Esophagus mucosa (tissue), 1 donor: ENCODE measurements around the gene KRTAP10-1. TPM values are rescaled to one million over a fixed set of nuclear protein-coding genes. Genes with fewer than 3 reads are reported as not detected.
"Not testable (repeated sequence)": the region's sequence is repeated elsewhere in the genome, so short reads cannot be mapped to it uniquely, and the experiment has no call there.

ENCODE experiments used
- ATAC-seq: fragments of 200-7000 bp; cut with Tn5 transposase; one replicate; pipeline ENCODE4 v1.9.1; 2020
- total RNA-seq: library from RNA; stranded (reverse); gene quantifications from one replicate; pipeline ENCODE4 v1.2.4, GENCODE V29; 2023
- donor health status: DM: yes; HTN: yes; CAD: no.

KRTAP10-1 gene
- total RNA-seq, 1 donor from 2014 or later: not detected

DNA sequence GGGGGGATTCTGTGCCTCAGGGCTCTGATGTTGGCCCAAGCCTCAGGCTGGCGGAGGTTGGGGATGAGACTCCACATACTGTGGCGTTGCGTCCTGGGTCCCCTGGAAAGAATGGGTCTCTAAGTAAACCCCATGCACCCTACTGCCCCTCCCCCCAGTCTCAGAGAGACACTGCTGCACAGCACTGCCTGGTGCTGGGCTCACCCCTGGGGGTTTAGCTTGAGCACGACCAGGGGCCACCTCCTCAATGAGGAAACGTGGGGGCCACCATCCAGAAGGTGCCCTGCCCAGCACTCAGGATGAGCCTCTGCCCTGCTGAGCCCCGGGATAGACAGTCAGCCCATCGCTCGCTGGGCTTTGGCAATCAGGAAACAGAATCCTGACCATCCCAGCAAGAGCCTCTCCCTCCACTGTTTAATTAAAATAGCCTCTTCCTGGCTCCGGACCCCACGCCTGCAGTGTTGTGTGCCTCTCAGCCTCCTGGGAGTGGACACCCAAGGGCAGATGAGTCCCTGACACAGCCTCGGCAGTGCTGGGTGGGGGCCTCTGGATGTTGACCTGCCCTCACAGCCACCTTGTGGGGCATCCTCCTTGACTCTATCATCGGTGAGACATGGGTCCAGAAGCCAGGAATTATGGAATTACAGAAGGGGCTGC, 30.0 kb upstream of the KRTAP10-1 start:
- no peak for ATAC-seq

DNA sequence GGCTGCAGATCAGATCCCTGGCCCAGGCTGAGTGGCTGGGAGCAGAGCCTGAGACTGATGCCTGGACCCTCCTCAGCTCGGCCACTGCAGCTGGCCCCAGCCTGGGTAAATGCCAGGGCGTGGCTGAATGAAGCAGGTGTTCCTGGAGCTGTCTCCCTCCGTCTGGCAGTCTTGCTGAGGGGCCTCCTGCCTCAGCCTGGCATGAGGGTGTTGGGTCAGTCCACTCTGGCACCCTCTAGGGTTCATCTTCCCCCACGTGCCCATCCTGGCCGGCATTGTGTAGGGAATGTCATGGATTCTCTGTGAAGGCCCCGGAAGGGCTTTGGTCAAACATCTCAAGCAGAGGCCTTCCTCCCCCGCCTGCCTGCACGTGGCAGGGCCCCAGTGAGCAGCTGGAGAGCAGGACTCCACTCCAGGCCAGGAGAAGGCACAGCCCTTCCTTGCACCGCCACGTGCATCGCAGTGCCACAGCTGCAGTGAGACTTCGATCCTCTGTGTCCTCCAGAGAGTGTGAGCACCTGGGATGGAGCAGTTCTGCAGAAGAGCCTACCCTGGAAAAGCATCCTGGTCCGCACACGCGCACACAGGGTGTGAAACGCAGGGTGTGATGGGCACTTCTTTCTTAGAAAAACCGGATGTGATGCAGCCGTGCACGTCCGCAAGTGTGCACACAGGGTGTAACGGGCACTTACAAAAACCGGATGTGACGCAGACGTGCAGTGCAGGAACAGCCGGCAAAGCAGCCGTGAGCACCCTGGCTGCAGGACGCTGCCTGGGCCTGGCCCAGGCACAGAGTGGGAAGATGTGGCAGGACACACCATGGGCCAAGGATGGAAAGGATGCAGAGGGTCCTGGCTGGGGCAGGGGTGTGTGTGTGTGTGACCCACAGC, 28.9 kb upstream of the KRTAP10-1 start:
- ATAC-seq: peak; percentile 38

- no peak for ATAC-seq
Measured at GRCh38 chr21:44568261-44568660, 28.3 kb upstream of the KRTAP10-1 start.

- ATAC-seq: no peak
Measured at GRCh38 chr21:44567481-44568171, 27.6 kb upstream of the KRTAP10-1 start.

DNA sequence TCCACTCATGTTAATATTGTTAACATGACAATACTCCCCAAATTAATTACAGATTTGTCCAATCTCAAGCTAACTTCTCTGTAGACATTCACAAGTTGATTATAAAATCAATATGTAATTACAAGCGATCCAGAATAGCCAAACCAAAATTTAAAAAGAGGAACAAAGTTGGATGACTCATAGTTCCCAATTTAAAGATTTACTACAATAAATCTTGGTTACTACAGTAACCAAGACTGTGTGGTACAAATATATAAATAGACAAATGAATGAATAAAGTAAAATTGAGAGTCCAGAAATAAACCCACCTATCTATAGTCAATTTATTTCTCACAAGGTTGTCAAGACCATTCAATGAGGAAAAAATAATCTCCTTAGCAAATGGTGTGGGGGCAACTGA, 26.4 kb upstream of the KRTAP10-1 start:
- ATAC-seq: no peak

DNA sequence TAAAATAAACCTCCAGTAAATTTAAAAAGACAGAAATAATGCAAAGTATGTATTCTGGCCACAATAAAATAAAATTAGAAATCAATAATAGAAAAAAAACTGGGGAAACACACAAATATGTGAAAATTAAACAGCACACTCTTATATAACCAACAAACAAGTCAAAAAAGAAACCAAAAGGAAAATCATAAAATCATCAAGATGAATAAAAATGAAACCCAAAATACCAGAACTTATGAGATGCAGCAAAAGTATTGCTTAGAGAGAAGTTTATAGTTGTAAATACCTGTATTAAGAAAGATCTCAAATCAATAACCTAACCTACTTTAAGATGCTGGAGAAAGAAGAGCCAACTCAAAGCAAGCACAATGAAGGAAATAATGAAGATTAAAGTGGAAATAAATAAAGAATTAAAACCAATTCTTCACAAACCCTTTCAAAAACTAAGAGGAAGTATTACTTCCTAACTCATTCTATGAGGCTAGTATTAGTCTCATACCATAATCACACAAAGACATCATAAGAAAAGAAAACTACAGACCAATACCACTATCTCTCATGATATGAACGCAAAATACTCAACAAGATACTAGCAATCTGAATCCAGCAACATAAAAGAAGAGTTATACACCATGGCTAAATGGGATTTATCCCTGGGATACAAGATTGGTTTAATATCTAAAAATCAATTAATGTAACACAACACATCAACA, 25.0 kb upstream of the KRTAP10-1 start:
- no peak for ATAC-seq

GRCh38 chr21:44564099-44564498, 24.1 kb upstream of the KRTAP10-1 start:
- no peak for ATAC-seq

DNA sequence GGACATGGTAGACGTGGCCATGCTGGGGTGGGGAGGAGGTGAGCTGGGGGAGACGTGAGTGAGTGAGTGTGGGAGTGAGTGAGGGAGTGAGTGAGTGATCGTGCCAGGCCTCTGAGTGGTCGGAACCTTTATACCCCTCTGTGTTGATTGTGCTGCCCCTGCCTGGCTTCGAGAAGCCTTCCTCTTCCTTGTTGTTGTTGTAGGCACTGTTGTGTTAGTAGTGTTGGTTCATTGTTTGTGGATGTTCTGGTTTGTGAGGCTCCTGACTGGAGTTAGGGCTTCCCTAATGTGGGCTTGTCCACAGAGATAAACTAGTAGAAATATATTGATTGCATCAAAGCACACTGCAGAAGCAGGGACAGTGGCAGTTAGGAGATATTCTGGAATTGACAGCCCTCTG, 18.7 kb upstream of the KRTAP10-1 start, which contains the start of gene KRTAP10-3:
Gene KRTAP10-3, minus strand, starts transcription at position 101 of the 400 bp plus-strand sequence. Its CDS starts 80 bp downstream, at position 21.
- no peak for ATAC-seq

DNA sequence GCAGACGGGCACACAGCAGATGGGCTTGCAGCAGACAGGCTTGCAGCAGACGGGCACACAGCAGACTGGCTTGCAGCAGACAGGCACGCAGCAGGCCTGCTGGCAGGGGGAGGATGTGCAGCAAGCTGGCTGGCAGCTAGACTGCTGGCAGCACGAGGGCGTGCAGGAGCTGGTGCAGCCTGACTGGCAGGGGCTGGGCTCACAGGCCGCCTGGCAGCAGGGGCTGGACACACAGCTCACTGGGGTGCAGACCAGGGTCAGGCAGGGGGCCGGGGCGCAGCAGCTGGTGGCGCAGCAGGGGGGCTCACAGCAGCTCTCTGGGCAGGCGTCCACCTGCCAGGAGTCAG, 18.3 kb upstream of the KRTAP10-1 start:
- ATAC-seq: not testable (repeated sequence)

DNA sequence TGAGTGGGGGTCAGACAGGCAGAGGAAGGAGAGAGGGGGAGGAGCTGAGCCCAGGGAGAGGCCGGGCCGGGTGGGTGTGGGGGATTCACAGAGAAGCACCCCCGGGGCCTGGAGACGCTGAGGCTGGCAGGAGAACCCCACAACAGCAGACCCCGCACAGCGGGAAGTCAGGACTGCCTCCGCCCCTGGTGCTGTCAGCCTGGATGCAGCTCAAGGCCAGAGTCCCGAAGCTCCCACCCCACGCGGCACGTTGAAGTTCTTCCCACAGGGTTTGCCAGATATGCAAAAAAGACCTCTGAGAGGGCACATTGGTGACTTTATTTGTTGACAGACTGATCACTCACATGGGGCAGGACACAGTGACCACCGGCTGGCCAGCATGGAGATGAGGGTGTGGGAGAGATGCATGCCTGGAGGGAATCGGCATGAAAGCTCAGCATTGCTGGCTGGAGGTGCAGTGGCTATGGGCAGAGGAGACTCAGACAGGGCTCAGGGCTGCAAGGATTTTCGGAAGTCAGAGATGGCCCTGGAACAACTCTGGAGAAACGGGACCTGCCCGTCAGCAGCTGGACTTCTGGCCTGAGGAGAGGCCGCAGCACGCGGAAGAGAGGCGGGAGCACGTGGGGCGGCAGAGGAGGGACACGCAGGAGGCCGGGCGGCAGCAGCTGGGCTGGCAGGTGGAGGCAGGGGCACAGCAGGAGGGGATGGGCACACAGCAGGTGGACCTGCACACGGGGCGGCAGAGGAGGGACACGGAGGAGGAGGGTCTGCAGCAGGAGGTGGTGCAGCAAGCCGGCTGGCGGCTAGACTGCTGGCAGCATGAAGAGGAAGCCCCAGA, 17.7 kb upstream of the KRTAP10-1 start:
- no peak for ATAC-seq

GRCh38 chr21:44556879-44557278, 16.9 kb upstream of the KRTAP10-1 start:
- no peak for ATAC-seq

DNA sequence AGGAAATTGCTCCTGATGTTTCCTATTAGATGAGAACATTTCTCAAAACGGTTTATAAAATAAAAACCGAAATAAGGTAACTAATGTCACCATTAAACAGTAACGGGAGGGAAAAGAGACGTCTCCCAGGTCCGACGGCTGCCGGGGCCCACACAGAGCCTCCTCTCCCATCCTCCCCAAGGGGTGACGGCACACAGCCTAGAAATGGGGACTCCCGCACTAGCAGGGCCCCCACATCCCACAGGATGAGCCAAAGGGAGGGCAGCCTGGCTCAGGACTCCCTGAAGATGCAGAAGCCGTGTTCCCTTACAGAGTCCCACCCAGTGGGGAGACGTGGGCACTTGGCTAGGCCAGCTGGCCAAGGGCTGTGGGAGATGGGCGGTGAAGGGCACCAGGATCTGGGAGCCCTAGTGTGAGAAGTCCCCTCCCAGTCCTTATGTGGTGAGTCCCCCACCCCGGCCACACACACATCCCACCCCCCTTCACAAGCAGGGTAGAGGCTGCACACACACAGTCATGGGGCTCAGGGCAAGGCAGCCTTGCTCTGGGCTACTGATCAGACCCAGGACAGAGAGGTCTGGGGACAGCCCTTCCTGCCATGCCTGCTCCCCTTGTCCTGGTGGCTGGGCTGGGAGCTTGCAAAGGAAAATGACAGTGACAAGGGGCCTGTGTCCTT, 15.3 kb upstream of the KRTAP10-1 start:
- ATAC-seq: no peak

- ATAC-seq: no peak
Measured at GRCh38 chr21:44552681-44553080, 12.7 kb upstream of the KRTAP10-1 start.

DNA sequence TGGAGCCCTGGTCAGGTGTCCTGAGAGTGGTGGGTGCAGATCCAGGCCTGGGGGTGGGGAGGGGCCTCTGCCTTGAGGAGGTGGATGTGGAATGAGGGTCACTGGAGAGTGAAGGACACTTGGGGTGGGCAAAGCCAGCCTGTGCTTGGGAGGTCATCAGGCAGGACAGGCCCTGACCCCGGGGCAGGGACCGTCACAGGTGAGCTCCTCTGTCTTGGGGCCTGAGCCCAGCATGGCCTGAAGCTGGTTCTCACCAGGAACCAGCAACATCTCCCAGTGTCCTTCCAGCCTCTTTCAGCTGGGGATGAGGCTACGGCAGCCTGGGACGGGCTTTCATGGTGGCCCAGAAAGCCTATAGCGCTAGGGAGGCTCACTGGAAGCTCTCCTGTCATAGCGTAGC, 12.1 kb upstream of the KRTAP10-1 start:
- no peak for ATAC-seq

- ATAC-seq: peak; percentile 36
Measured at GRCh38 chr21:44551340-44551961, 11.5 kb upstream of the KRTAP10-1 start, which contains the start of gene KRTAP10-2. TSS of gene KRTAP10-2 (minus strand) at chr21:44551505. CDS start at chr21:44551458, 47 bp downstream.

DNA sequence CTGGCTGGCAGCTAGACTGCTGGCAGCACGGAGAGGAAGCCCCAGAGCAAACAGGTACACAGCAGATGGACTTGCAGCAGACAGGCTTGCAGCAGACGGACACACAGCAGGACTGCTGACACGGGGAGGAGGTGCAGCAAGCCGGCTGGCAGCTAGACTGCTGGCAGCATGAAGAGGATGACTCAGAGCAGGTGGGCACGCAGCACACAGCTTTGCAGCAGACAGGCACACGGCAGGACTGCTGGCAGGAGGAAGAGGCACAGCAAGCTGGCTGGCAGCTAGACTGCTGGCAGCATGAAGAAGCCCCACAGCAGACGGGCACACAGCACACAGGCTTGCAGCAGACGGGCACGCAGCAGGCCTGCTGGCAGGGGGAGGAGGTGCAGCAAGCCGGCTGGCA, 10.8 kb upstream of the KRTAP10-1 start:
- ATAC-seq: peak; percentile 28

- peak; percentile 24 for ATAC-seq
Measured at GRCh38 chr21:44550285-44550684, 10.3 kb upstream of the KRTAP10-1 start.

DNA sequence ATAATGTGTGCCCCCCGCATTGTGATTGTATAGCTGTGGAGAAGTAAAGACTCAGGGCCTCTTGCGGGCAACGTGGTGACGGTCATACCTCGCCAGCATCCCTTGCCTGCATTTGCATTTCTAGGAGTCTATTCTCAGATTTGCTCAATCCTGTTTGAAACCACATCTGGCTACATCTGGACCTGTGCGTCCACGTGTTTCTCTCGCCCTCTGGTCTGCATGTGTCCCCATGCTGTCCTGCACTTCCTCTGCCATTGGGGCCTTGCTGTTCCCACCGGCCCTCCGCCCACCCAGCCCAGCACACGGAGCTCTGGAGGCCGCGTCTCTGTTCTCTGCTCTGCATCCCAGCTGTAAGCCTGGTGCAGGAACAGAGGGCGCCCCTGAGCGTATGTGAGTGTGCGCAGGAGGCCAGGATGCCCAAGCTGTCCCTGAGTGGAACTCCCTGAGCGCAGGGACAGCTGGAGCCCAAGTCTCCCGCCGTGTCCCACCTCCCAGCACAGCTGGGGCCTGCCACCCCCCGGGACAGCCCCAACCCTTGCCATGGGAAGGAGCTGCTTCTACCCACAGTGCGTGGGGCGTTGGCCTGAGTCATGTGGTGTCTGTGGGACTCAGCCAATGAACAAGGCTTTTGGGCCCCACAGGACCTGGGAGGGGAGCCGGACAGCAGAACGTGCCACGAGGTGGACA, 9.7 kb upstream of the KRTAP10-1 start:
- ATAC-seq: peak; percentile 38

GRCh38 chr21:44548922-44549321, 8.9 kb upstream of the KRTAP10-1 start:
- ATAC-seq: no peak

- no peak for ATAC-seq
Measured at GRCh38 chr21:44548381-44548780, 8.4 kb upstream of the KRTAP10-1 start.
